B cell (primary cell): ENCODE data around the gene SLC9A9. TPM values are rescaled to one million over a fixed set of nuclear protein-coding genes. Genes with fewer than 3 reads are reported as not detected.
A peak's percentile ranks its signal among the peaks of the same experiment; 100 is the strongest.

Experiments used
- ATAC-seq: fragments of 200-7000 bp; cut with Tn5 transposase; one replicate; pipeline ENCODE4 v1.10.0; 2021; ENCODE audit warnings: low read depth, mild to moderate bottlenecking, moderate number of reproducible peaks, moderate library complexity
- CTCF ChIA-PET: fragments of 350-600 bp; sonication (Branson Sonifier 250); formaldehyde crosslinking; loops from one replicate; lab custom pipeline; 2021; ENCODE audit warnings: antibody characterized with exemption, inconsistent platforms; lab: Charles Lee
- POLR2A ChIA-PET: fragments of 350-600 bp; sonication (Branson Sonifier 250); formaldehyde crosslinking; loops from one replicate; lab custom pipeline; 2021; ENCODE audit warnings: antibody characterized with exemption; lab: Charles Lee
- DNase-seq: peaks from one replicate; pipeline ENCODE4 v3.0.0; 2013
- H2AFZ ChIP-seq: 2 replicates; pipeline ENCODE4 v1.6.1; 2012; ENCODE audit warnings: mild to moderate bottlenecking, low read depth, low read length; ENCODE audit not compliant: insufficient read depth, poor library complexity, severe bottlenecking
- H3K27ac ChIP-seq, 2 donors: 1 replicate in 1 of 2; 2 replicates in 1 of 2; pipeline ENCODE4 v1.5.1; 2012 to 2013; ENCODE audit warnings: low read length in 2 of 2, mild to moderate bottlenecking in 2 of 2, moderate library complexity in 1 of 2
- H3K27me3 ChIP-seq, 4 experiments: fragments of 200-600 bp in 1 of 4; sonication (generic) in 1 of 4; replicated peaks in 1 of 4; 1 replicate in 2 of 4; 2 replicates in 2 of 4; pipeline versions ENCODE4 v1.6.1 to v1.7.0; 2013 to 2016; ENCODE audit warnings: low read length in 3 of 4, mild to moderate bottlenecking in 2 of 4, mixed read lengths in 1 of 4, moderate library complexity in 1 of 4; ENCODE audit not compliant: insufficient read depth in 4 of 4, control insufficient read depth in 3 of 4; ENCODE audit errors: control extremely low read depth in 1 of 4
- H3K36me3 ChIP-seq, 2 experiments: replicated peaks in 1 of 2; 1 replicate in 1 of 2; 2 replicates in 1 of 2; pipeline versions ENCODE4 v1.6.1 to v1.7.1; 2013; ENCODE audit warnings: low read length in 1 of 2; ENCODE audit not compliant: insufficient read depth in 2 of 2, control insufficient read depth in 1 of 2; ENCODE audit errors: control extremely low read depth in 1 of 2, extremely low read depth in 1 of 2
- H3K4me1 ChIP-seq, 2 donors: fragments of 200-600 bp in 1 of 2; sonication (generic) in 1 of 2; 1 replicate in 1 of 2; 2 replicates in 1 of 2; pipeline versions ENCODE4 v1.5.1 to v1.6.1; 2013 to 2017; ENCODE audit warnings: low read length in 2 of 2; ENCODE audit not compliant: control insufficient read depth in 2 of 2, insufficient read depth in 2 of 2
- H3K4me2 ChIP-seq: replicated peaks from 2 replicates; pipeline ENCODE3; 2012; ENCODE audit warnings: mild to moderate bottlenecking, low read depth, low read length; ENCODE audit not compliant: poor library complexity, severe bottlenecking
- H3K4me3 ChIP-seq, 5 experiments: fragments of 200-600 bp in 1 of 5; sonication (generic) in 1 of 5; 1 replicate in 3 of 5; 2 replicates in 2 of 5; pipeline versions ENCODE4 v1.5.1 to v1.7.0; 2011 to 2016; ENCODE audit warnings: low read length in 4 of 5, mild to moderate bottlenecking in 4 of 5, low read depth in 2 of 5, control low read depth in 1 of 5, moderate library complexity in 1 of 5; ENCODE audit not compliant: insufficient read depth in 1 of 5; ENCODE audit errors: control extremely low read depth in 1 of 5, extremely low read depth in 1 of 5
- H3K79me2 ChIP-seq: fragments of 200-600 bp; sonication (generic); one replicate; pipeline ENCODE4 v1.6.0; 2016; ENCODE audit warnings: low read length; ENCODE audit not compliant: control insufficient read depth, insufficient read depth
- H3K9ac ChIP-seq: fragments of 200-600 bp; sonication (generic); 2 replicates; pipeline ENCODE4 v1.6.1; 2017; ENCODE audit warnings: mild to moderate bottlenecking, low read length, moderate library complexity
- H3K9me3 ChIP-seq, 3 donors: one replicate each; pipeline versions ENCODE4 v1.6.1 to v1.7.1; 2013; ENCODE audit warnings: low read length in 2 of 3; ENCODE audit not compliant: control insufficient read depth in 2 of 3, insufficient read depth in 1 of 3; ENCODE audit errors: control extremely low read depth in 1 of 3
- H4K20me1 ChIP-seq: 2 replicates; pipeline ENCODE4 v1.6.0; 2012; ENCODE audit warnings: mild to moderate bottlenecking, low read length; ENCODE audit not compliant: insufficient read depth, control insufficient read depth, poor library complexity, severe bottlenecking
- H3K27ac Mint-ChIP-seq: one replicate; pipeline ENCODE4 v1.8.0; 2021; ENCODE audit warnings: mixed read lengths
- H3K27me3 Mint-ChIP-seq: one replicate; pipeline ENCODE4 v1.8.0; 2021; ENCODE audit warnings: mixed read lengths
- H3K4me1 Mint-ChIP-seq: one replicate; pipeline ENCODE4 v1.8.0; 2021; ENCODE audit warnings: mixed read lengths
- H3K4me3 Mint-ChIP-seq: one replicate; pipeline ENCODE4 v1.8.0; 2021; ENCODE audit warnings: mixed read lengths
- H3K9me3 Mint-ChIP-seq: one replicate; pipeline ENCODE4 v1.8.0; 2022; ENCODE audit warnings: mixed read lengths; ENCODE audit not compliant: insufficient read depth
- EZH2 ChIP-seq: IDR thresholded peaks from 2 replicates; pipeline ENCODE4 v1.6.1; 2012; ENCODE audit warnings: borderline replicate concordance, low read depth, mild to moderate bottlenecking, moderate library complexity, low read length; ENCODE audit not compliant: insufficient read depth, poor library complexity, severe bottlenecking
- WGBS: methylation state at CpG from one replicate; pipeline ENCODE4 v1.1.5; 2013; ENCODE audit warnings: missing lambda C conversion rate; ENCODE audit not compliant: insufficient coverage; 5-methylcytosine and 5-hydroxymethylcytosine counted together
- intact Hi-C: fragments of 100-400 bp; cut with micrococcal nuclease; formaldehyde crosslinking; loops from one replicate; pipeline ENCODE4 v1.10.0; 2022
- polyA plus RNA-seq: library from polyadenylated mRNA; depleted of rRNA; stranded (reverse); fragments of >200 nt; gene quantifications from 2 replicates; pipeline ENCODE4 v1.2.3, GENCODE V29; 2012
- total RNA-seq, 2 donors: library from RNA; stranded (reverse); fragments of 120-200 nt in 1 of 2; gene quantifications; 1 replicate in 1 of 2; 2 replicates in 1 of 2; pipeline versions ENCODE4 v1.2.3 to v1.2.4, GENCODE V29; 2013 to 2022
- TF ChIP-seq, protein P1 (sequence below): fragments of 200-600 bp; IDR thresholded peaks from one replicate; pipeline ENCODE4 v1.8.0; 2022; ENCODE audit warnings: antibody characterized with exemption, mild to moderate bottlenecking

SLC9A9 gene
- total and polyA plus RNA-seq, 2 donors (not counting 1 experiment from before 2014, with no cell fraction given): 7.7 to 17.3 TPM

DNA sequence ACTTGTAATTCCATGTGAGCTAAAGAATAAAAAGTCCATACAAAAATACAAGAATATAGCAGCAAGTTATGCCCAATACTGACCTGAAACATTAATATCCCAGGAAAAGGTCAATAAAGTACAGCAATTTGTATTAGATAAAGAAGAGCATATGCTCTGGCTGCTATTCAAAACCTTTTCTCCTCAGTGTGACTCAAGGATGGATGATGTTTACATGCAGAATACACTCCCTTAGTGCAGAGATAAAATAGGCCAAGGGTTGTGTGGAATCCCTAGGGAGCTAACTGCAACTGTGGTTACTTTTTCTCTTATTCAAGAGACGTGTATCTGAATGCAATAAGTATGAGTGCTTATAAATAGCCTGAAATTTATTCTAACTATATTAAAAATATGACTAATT, 78.7 kb downstream of the SLC9A9 start:
- Histone ChIP-seq H4K20me1 (no peaks in the 10 kb centered on the region), H3K36me3 (no peaks in the 10 kb centered on the region), H3K27ac (no peak overlapping the region), H3K9me3 (no peaks in the 10 kb centered on the region), H3K9ac (no peak overlapping the region), H3K4me1 (peaks cover 0 to 3% of the 10 kb centered on the region in 2 donors), H2AFZ (no peak overlapping the region), H3K4me3 (no peak overlapping the region), H3K4me2 (no peak overlapping the region), H3K79me2 (no peaks in the 10 kb centered on the region), H3K27me3 (no peaks in the 10 kb centered on the region)
- no CpG with 5 or more reads among the region's 1 CpG for WGBS
- Mint-ChIP-seq H3K9me3 (no peaks in the 10 kb centered on the region), H3K27ac (no peak overlapping the region), H3K4me1 (peaks cover 3% of the 10 kb centered on the region), H3K4me3 (no peak overlapping the region), H3K27me3 (no peaks in the 10 kb centered on the region)
- ChIA-PET POLR2A (no interaction called here), CTCF (no interaction called here)
- TF ChIP-seq EZH2: no peak
- TF ChIP-seq, protein P1, sequence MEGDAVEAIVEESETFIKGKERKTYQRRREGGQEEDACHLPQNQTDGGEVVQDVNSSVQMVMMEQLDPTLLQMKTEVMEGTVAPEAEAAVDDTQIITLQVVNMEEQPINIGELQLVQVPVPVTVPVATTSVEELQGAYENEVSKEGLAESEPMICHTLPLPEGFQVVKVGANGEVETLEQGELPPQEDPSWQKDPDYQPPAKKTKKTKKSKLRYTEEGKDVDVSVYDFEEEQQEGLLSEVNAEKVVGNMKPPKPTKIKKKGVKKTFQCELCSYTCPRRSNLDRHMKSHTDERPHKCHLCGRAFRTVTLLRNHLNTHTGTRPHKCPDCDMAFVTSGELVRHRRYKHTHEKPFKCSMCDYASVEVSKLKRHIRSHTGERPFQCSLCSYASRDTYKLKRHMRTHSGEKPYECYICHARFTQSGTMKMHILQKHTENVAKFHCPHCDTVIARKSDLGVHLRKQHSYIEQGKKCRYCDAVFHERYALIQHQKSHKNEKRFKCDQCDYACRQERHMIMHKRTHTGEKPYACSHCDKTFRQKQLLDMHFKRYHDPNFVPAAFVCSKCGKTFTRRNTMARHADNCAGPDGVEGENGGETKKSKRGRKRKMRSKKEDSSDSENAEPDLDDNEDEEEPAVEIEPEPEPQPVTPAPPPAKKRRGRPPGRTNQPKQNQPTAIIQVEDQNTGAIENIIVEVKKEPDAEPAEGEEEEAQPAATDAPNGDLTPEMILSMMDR: no peak
- intact Hi-C loops: loop anchor here (10.0 kb wide), 2 partner anchors 735 to 1005 kb away; no protein-coding TSS in a partner anchor
- ATAC-seq (no peak), DNase-seq (no peak)

DNA sequence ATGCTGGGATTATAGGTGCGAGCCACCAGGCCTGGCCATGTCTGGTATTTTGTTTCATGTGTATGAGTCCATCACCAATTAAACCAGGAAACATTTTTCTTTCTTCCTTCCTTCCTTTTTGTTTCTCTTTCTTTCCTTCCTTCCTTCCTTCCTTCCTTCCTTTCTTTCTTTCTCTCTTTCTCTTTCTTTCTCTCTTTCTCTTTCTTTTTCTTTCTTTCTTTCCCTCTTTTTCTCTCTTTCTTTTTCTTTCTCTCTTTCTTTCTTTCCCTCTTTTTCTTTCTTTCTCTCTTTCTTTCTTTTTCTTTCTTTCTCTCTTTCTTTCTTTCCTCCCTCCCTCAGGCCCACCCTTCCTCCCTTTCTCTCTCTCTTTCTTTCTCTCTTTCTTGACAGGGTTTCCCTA, 83.4 kb downstream of the SLC9A9 start:
- H3K4me1 Mint-ChIP-seq: peaks cover 3% of the 10 kb centered on the region
- intact Hi-C loops: loop anchor here (5.0 to 10.0 kb wide), 2 partner anchors 730 to 1178 kb away; no protein-coding TSS in a partner anchor
- Histone ChIP-seq H3K36me3 (no peaks in the 10 kb centered on the region), H3K27ac (no peak overlapping the region), H3K4me2 (no peak overlapping the region), H3K4me3 (no peak overlapping the region), H4K20me1 (no peaks in the 10 kb centered on the region), H3K4me1 (peaks cover 0 to 3% of the 10 kb centered on the region in 2 donors), H3K9ac (no peak overlapping the region), H3K79me2 (no peaks in the 10 kb centered on the region), H2AFZ (no peak overlapping the region), H3K27me3 (no peaks in the 10 kb centered on the region), H3K9me3 (no peaks in the 10 kb centered on the region)
- H3K9me3 Mint-ChIP-seq: no peaks in the 10 kb centered on the region
- ATAC-seq: no peak
- ChIA-PET CTCF (no interaction called here), POLR2A (no interaction called here)
- H3K4me3 Mint-ChIP-seq: no peak overlapping the region
- TF ChIP-seq, protein P1: peak; percentile 16
- TF ChIP-seq EZH2: no peak
- no peak overlapping the region for H3K27ac Mint-ChIP-seq
- no peak for DNase-seq
- H3K27me3 Mint-ChIP-seq: no peaks in the 10 kb centered on the region
- WGBS: no CpG with 5 or more reads among the region's 1 CpG
